Transverse colon (tissue), 3 donors: ENCODE results near the gene CORIN.

Experiments used
- POLR2A ChIP-seq: fragments of 450-650 bp; IDR thresholded peaks from one replicate; pipeline ENCODE4 v1.6.1; 2016; ENCODE audit warnings: antibody characterized with exemption, mild to moderate bottlenecking, moderate library complexity
- TF ChIP-seq, protein P1 (sequence below), 5 experiments: fragments of 200-600 bp in 3 of 5; fragments of 450-650 bp in 2 of 5; sonication (generic) in 3 of 5; IDR thresholded peaks; 1 replicate in 2 of 5; 2 replicates in 3 of 5; pipeline ENCODE4 v1.5.1; 2016 to 2017; ENCODE audit warnings: antibody characterized with exemption in 5 of 5, inconsistent platforms in 3 of 5, mild to moderate bottlenecking in 2 of 5, moderate library complexity in 1 of 5

DNA sequence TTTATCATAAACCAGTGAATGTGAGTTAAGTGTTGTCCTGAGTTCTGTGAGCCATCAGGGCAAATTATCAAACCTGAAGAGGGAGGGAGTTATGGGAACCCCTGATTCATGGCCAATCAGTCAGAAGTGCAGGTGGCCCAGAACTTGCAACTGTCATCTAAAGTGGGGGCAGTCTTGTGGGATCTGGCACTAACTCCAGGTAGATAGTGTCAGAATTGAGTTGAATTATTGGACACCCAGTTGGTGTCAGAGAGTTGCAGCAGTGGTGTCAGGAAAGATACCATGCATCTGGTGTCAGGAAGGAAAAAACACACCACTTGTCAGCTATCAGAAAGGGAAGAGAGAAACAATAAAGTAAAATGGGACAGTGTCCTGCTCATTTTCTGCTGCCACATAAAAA, 8.4 kb downstream of the CORIN start:
- TF ChIP-seq POLR2A, result no peak
- TF ChIP-seq, protein P1, sequence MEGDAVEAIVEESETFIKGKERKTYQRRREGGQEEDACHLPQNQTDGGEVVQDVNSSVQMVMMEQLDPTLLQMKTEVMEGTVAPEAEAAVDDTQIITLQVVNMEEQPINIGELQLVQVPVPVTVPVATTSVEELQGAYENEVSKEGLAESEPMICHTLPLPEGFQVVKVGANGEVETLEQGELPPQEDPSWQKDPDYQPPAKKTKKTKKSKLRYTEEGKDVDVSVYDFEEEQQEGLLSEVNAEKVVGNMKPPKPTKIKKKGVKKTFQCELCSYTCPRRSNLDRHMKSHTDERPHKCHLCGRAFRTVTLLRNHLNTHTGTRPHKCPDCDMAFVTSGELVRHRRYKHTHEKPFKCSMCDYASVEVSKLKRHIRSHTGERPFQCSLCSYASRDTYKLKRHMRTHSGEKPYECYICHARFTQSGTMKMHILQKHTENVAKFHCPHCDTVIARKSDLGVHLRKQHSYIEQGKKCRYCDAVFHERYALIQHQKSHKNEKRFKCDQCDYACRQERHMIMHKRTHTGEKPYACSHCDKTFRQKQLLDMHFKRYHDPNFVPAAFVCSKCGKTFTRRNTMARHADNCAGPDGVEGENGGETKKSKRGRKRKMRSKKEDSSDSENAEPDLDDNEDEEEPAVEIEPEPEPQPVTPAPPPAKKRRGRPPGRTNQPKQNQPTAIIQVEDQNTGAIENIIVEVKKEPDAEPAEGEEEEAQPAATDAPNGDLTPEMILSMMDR (IDR thresholded peaks at IDR 0.05), result no peak
